Esophagus muscularis mucosa (tissue), 4 donors: ENCODE results near the gene APBA3.

Experiments
- CTCF ChIP-seq, 3 experiments: fragments of 200-600 bp in 2 of 3; fragments of 450-650 bp in 1 of 3; sonication (generic) in 2 of 3; IDR thresholded peaks; one replicate each; pipeline ENCODE4 v1.5.1; 2017 to 2019; ENCODE audit warnings: antibody characterized with exemption in 3 of 3, mild to moderate bottlenecking in 2 of 3, moderate library complexity in 1 of 3
- EP300 ChIP-seq: sonication (generic); formaldehyde crosslinking; IDR thresholded peaks from one replicate; pipeline ENCODE4 v1.6.1; 2017; ENCODE audit warnings: antibody characterized with exemption
- POLR2A ChIP-seq: fragments of 450-650 bp; IDR thresholded peaks from one replicate; pipeline ENCODE4 v1.6.1; 2017; ENCODE audit warnings: antibody characterized with exemption, moderate library complexity, mild to moderate bottlenecking, low read depth
- POLR2AphosphoS5 ChIP-seq, 2 donors: sonication (generic); formaldehyde crosslinking; IDR thresholded peaks; one replicate each; pipeline ENCODE4 v1.6.1; 2017; ENCODE audit warnings: antibody characterized with exemption in 2 of 2

DNA sequence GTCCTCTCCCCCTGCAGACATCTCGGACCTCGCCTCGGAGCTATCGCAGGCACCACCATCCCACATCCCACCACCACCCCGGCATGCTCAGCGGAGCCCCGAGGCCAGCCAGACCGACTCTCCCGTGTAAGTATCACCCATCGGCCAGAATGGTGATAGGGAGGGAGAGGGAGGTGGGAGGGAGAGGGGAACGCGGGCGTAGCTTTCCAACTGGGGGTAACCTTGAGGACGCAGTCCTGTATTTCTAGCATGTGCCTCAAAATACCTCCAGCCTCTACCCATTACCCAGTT is 27.2 kb downstream of the APBA3 start:
- TF ChIP-seq CTCF (IDR thresholded peaks at IDR 0.05): no peak
- TF ChIP-seq POLR2A: no peak
- TF ChIP-seq POLR2AphosphoS5 (IDR thresholded peaks at IDR 0.05): no peak
- TF ChIP-seq EP300: no peak
